ENCODE data around the gene OBP2A. TPM values are rescaled to one million over a fixed set of nuclear protein-coding genes. Genes with fewer than 3 reads are reported as not detected.

OBP2A gene
- polyA plus RNA-seq, 1 donor (not counting 4 experiments of a cell fraction or from before 2014, with no cell fraction given), result not detected

DNA sequence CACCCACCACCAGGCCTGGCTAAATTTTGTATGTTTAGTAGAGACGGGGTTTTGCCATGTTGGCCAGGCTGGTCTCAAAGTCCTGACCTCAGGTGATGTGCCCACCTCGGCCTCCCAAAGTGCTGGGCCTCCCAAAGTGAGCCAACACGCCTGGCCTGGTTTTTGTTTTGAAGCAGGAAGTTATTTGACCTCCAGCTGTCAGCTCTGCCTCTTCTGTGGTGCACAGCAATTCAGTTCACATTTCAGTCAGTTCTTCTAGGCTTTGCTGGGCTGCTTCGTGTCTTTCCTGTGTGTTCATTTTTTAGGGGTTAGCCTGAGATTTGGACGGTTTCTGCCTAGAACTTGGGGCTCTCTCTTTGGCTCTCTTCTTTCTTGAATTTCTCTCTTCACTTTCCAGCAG lies 15.8 kb upstream of the OBP2A start:
- Histone ChIP-seq H3K9me1 (ENCODE audit: control insufficient read depth, extremely low read depth, insufficient read depth, low read length) (no peaks in the 10 kb centered on the region), H3K27me3 (ENCODE audit: control insufficient read depth, extremely low read depth, insufficient read depth, low read length) (peaks cover 14% of the 10 kb centered on the region), H3K36me3 (ENCODE audit: control insufficient read depth in 2 of 2, extremely low read depth in 1 of 2, insufficient read depth in 2 of 2, low read length in 2 of 2) (no peaks in the 10 kb centered on the region), H3K27ac (ENCODE audit: control insufficient read depth, insufficient read depth, low read length) (no peak overlapping the region), H3K9ac (ENCODE audit: control insufficient read depth, extremely low read depth, insufficient read depth, low read length) (no peak overlapping the region), H3K4me2 (ENCODE audit: control insufficient read depth, extremely low read depth, insufficient read depth, low read depth, low read length) (no peak overlapping the region), H3K9me3 (ENCODE audit: control insufficient read depth, low read depth, low read length) (no peaks in the 10 kb centered on the region), H3K4me3 (ENCODE audit: control insufficient read depth in 2 of 3, extremely low read depth in 1 of 3, insufficient read depth in 2 of 3, low read depth in 1 of 3, low read length in 3 of 3) (no peak overlapping the region), H3K79me2 (ENCODE audit: control insufficient read depth, insufficient read depth, low read length) (no peaks in the 10 kb centered on the region), H4K20me1 (ENCODE audit: control insufficient read depth, extremely low read depth, insufficient read depth, low read length) (no peaks in the 10 kb centered on the region), H2AFZ (ENCODE audit: control insufficient read depth, low read length) (no peak overlapping the region), H3K4me1 (ENCODE audit: control insufficient read depth, extremely low read depth, insufficient read depth, low read length) (no peaks in the 10 kb centered on the region)
- TF ChIP-seq, protein P1, sequence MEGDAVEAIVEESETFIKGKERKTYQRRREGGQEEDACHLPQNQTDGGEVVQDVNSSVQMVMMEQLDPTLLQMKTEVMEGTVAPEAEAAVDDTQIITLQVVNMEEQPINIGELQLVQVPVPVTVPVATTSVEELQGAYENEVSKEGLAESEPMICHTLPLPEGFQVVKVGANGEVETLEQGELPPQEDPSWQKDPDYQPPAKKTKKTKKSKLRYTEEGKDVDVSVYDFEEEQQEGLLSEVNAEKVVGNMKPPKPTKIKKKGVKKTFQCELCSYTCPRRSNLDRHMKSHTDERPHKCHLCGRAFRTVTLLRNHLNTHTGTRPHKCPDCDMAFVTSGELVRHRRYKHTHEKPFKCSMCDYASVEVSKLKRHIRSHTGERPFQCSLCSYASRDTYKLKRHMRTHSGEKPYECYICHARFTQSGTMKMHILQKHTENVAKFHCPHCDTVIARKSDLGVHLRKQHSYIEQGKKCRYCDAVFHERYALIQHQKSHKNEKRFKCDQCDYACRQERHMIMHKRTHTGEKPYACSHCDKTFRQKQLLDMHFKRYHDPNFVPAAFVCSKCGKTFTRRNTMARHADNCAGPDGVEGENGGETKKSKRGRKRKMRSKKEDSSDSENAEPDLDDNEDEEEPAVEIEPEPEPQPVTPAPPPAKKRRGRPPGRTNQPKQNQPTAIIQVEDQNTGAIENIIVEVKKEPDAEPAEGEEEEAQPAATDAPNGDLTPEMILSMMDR (optimal IDR thresholded peaks at IDR 0.05 in 1 of 3, IDR thresholded peaks at IDR 0.05 in 1 of 3, conservative IDR thresholded peaks at IDR 0.05 in 1 of 3; ENCODE audit: extremely low read depth in 1 of 3, insufficient read depth in 2 of 3, low read length in 3 of 3), result no peak
- no peak for TF ChIP-seq EZH2 (IDR thresholded peaks at IDR 0.05; ENCODE audit: low read length)
- dilution Hi-C loops (cut with MboI; ENCODE audit: extremely low pct_ligation_motif_present, low sequenced_read_pairs), result no loop called here
- FAIRE-seq, result no peak
- no peak for DNase-seq (ENCODE audit: low read depth, low spot score)

DNA sequence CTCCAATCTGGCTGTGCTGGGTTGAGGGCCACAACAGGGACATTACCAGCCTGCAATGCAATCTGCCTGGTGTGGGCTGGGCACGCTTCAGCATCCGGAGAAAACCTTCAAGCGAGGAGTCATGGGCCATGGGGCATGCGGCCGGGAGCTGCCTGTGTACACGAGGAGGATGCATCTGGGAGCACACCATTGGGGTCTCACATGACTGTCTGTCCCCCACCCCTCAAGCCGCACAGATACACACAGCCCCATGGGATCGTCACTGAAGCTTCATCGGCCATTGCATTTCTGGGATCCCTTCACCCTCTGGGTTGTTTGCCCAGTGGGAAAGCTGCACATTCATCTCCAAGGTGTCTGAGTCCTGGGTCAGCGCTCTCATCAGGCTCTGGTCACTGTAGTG lies 14.8 kb upstream of the OBP2A start:
- no peaks in the 10 kb centered on the region for H3K36me3 ChIP-seq (ENCODE audit: control insufficient read depth in 2 of 2, extremely low read depth in 1 of 2, insufficient read depth in 2 of 2, low read length in 2 of 2)
- no peaks in the 10 kb centered on the region for H3K9me1 ChIP-seq (ENCODE audit: control insufficient read depth, extremely low read depth, insufficient read depth, low read length)
- H3K9me3 ChIP-seq (ENCODE audit: control insufficient read depth, low read depth, low read length), result no peaks in the 10 kb centered on the region
- H3K4me3 ChIP-seq (ENCODE audit: control insufficient read depth in 2 of 3, extremely low read depth in 1 of 3, insufficient read depth in 2 of 3, low read depth in 1 of 3, low read length in 3 of 3), result no peak overlapping the region
- no peak overlapping the region for H3K27ac ChIP-seq (ENCODE audit: control insufficient read depth, insufficient read depth, low read length)
- no peaks in the 10 kb centered on the region for H3K79me2 ChIP-seq (ENCODE audit: control insufficient read depth, insufficient read depth, low read length)
- H4K20me1 ChIP-seq (ENCODE audit: control insufficient read depth, extremely low read depth, insufficient read depth, low read length), result no peaks in the 10 kb centered on the region
- peaks cover 14% of the 10 kb centered on the region for H3K27me3 ChIP-seq (ENCODE audit: control insufficient read depth, extremely low read depth, insufficient read depth, low read length)
- no peak overlapping the region for H2AFZ ChIP-seq (ENCODE audit: control insufficient read depth, low read length)
- TF ChIP-seq, protein P1 (optimal IDR thresholded peaks at IDR 0.05 in 1 of 3, IDR thresholded peaks at IDR 0.05 in 1 of 3, conservative IDR thresholded peaks at IDR 0.05 in 1 of 3; ENCODE audit: extremely low read depth in 1 of 3, insufficient read depth in 2 of 3, low read length in 3 of 3), result no peak
- no peak for TF ChIP-seq EZH2 (IDR thresholded peaks at IDR 0.05; ENCODE audit: low read length)
- H3K4me2 ChIP-seq (ENCODE audit: control insufficient read depth, extremely low read depth, insufficient read depth, low read depth, low read length), result no peak overlapping the region
- dilution Hi-C loops (cut with MboI; ENCODE audit: extremely low pct_ligation_motif_present, low sequenced_read_pairs), result no loop called here
- no peak overlapping the region for H3K9ac ChIP-seq (ENCODE audit: control insufficient read depth, extremely low read depth, insufficient read depth, low read length)
- DNase-seq (ENCODE audit: low read depth, low spot score) (no peak), FAIRE-seq (no peak)
- H3K4me1 ChIP-seq (ENCODE audit: control insufficient read depth, extremely low read depth, insufficient read depth, low read length), result no peaks in the 10 kb centered on the region
